Measurements from ENCODE around the gene AOAH.

Gene AOAH, protein sequence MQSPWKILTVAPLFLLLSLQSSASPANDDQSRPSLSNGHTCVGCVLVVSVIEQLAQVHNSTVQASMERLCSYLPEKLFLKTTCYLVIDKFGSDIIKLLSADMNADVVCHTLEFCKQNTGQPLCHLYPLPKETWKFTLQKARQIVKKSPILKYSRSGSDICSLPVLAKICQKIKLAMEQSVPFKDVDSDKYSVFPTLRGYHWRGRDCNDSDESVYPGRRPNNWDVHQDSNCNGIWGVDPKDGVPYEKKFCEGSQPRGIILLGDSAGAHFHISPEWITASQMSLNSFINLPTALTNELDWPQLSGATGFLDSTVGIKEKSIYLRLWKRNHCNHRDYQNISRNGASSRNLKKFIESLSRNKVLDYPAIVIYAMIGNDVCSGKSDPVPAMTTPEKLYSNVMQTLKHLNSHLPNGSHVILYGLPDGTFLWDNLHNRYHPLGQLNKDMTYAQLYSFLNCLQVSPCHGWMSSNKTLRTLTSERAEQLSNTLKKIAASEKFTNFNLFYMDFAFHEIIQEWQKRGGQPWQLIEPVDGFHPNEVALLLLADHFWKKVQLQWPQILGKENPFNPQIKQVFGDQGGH

DNA sequence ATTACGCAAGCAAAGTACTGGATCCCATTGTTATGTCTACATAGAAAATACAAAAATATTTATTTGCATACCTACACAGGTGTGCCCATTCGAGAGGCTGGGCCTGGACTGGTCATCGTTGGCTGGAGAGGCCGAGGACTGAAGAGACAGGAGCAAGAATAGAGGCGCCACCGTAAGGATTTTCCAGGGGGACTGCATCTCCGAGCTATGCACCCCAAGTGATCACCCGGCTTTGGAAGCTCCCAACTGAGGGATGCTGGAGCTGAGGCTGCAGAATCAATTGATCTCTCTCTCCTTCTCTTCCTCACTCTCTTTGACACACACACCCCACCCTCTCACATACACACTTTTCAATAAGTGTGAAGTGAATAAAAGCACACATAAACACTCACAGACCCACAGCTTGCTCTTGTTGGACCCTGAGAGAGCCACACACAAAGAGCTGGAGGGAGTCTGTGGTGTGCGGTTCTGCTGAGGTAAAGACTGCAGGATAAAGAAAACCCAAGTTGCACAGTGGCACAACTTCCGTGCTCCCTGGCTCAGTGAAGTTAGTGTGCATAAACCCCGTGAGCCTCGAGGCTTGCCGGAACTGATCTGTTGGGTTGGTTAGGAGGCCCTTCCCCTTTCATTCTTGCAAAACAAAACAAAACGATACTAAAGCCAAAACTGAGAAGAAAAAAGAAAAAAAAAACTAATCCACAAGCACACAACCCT lies at the start of gene AOAH:
Gene AOAH (minus strand): TSS at position 544 of the 714 bp plus-strand sequence. CDS start 346 bp downstream, at position 198.
- H3K4me3 ChIP-seq (ENCODE audit: low read depth, low read length): no peak within 1 kb of the TSS
- no peak for DNase-seq (ENCODE audit: low read depth)

DNA sequence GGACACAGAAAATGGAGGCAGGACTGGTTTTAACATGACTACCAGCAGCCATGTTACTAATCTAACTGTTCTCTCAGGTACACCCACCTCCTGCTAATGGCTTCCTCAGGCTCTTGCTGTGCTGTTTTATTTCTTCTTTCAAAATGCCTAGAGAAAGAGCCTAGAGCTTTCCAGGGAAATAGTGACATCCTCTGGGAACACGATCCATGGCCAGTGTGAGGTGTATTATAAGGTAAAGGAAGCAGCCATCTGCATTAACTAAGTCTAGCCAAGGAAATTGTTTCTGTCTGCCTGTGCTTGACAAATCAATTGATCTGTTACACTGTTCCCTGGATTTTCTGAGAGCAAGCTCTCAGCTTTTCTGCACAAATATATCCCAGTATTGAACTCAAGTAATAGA lies 42.2 kb upstream of the AOAH start:
- no peak for DNase-seq (ENCODE audit: low read depth)
- no peak overlapping the region for H3K4me3 ChIP-seq (ENCODE audit: low read depth, low read length)

DNA sequence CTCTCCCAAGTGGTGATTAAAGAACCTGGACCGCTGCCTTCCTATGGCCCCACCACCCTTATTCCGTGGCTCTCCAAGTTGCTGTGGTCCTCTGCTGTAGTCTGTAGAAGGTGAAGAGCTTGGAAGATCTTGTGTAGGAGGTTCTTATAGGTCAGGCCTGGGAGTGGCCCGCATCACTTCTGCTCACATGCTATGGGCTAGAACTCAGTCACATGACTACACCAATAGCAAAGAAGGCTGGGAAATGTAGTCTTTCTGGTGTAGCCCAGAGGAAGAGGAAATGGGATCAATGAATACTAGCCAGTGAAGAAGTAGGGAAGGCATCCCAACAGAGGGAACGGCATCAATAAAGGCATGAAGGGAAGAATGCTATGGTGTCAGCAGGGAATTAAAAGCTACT lies 41.3 kb upstream of the AOAH start:
- H3K4me3 ChIP-seq (ENCODE audit: low read depth, low read length): no peak overlapping the region
- no peak for DNase-seq (ENCODE audit: low read depth)

DNA sequence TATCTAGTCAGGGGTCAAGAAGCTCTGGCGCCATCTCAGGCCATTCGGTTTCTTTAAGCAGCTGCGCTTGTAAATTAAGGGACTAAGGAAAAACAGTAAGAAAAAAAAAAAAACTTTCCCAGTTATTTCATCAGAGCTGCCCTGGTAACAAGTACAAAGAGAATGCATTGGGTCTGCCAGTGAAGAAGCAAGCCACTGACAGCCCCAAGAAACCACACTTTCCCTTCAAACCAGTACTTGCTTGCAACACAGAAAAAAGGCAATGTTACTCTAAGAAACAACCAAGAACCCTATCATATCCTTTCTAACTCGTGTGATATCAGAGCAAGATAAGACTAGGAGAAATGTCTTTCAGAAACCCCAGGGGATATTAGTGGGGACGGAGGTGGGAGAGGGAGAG lies 40.6 kb upstream of the AOAH start:
- no peak for DNase-seq (ENCODE audit: low read depth)
- no peak overlapping the region for H3K4me3 ChIP-seq (ENCODE audit: low read depth, low read length)

DNA sequence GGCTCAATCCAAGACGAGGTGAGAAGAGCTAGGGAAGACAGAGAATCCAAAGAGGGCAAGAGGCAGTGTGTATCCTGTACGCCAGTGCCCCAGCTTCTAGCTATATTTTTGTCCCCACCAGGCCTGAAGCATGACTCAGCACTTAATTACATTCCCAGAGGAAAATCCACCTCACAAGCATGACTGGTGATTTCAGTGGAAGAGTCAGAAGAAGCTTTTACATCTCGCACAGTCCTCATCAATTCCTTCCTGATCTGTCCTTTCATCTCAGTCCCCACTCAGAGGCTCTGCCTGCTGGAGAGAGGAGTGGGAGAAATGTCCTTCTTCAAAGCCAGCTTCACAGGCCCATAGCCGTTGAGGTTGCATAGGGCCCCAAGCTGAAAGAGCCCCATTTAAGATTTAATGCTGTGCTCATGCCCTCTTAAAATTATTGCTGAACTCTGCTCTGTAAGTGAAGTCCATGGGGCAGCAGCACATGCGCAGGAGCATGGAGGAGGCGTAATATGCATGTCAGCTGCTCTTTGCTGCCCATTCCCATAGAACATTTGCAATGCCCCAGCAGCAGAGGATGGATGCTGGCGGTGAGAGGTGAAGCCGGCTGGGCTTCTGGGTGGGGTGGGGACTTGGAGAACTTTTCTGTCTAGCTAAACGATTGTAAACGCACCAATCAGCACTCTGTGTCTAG lies 39.0 kb upstream of the AOAH start:
- DNase-seq (ENCODE audit: low read depth): no peak
- no peak overlapping the region for H3K4me3 ChIP-seq (ENCODE audit: low read depth, low read length)

DNA sequence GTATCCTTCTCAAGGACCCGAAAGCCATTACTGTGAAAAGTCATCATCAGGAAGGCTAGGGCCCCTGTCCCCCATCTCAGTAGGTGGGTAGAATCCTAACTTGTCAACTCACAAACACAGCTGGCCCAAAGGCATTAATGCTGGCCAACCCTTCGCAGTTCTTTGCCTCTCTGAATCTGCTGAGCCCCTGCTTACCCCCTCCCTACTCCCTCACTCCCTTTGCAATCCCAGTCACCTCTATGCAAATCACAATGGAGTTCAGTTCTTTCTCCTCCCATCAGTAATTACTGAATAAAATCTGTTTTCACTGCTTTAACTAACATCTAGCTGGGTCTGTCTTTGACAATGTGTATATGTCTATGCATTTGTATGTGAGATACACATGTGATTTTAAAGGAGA lies 38.1 kb upstream of the AOAH start:
- no peak for DNase-seq (ENCODE audit: low read depth)
- no peak overlapping the region for H3K4me3 ChIP-seq (ENCODE audit: low read depth, low read length)

DNA sequence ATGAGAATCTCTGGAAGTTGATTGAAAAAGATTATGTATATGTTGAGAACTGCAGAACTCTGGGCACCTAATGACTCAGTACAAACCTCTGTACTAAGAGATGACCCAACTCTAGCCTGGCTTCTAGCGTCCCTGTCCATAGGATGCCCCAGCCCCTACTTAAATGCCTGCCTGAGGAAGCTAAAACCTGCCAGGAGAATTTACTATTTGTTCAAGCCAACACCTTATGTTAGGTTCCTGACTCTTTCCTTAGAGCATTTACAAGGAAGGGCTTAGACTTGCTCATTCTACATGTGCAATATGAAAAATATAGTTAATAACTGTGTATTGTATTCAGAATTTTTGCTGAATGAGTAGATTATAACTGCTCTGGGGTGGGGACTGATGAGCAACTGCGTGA lies 37.5 kb upstream of the AOAH start:
- no peak overlapping the region for H3K4me3 ChIP-seq (ENCODE audit: low read depth, low read length)
- no peak for DNase-seq (ENCODE audit: low read depth)

DNA sequence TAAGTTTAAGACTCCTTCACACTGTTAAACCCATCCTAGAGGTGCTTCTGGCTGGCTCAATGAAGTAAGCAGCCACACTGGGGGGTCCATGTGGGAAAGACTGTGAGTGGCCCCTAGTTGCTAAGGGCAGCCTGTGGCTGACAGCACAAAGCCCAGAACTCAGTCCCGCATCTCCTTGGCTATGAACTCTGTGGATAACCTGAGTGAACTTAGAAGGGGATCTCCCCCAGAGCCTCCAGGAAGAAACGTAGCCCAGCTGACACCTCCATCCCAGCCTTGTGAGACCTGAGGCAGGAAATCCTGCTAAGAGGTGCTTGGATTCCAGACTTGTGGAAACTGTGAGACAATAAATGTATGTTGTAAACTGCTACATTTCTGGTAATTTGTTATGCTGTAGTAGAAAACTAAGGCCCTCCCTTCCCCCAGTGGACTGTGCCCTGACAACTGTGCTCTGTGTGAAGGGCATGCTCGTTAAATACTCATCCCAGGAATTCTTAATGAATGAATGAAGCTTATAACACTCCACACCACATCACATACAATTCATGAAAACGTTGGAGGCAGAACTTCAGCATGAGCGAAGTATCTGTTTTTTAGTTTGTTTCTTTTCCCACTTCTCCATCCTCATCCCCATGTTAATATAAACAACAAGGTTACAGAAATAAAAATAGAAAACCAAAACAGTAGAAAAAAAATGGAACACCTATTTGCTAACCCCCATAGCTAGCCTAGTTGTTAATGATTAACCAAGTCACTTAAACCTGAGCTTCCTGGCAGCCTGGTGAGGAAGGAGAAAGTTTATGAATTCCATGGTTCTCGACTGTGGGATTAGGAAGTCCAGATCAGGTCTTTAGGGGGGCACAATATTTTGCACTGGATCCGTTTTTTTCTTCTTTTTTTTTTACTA lies 36.8 kb upstream of the AOAH start:
- H3K4me3 ChIP-seq (ENCODE audit: low read depth, low read length): no peak overlapping the region
- no peak for DNase-seq (ENCODE audit: low read depth)

DNA sequence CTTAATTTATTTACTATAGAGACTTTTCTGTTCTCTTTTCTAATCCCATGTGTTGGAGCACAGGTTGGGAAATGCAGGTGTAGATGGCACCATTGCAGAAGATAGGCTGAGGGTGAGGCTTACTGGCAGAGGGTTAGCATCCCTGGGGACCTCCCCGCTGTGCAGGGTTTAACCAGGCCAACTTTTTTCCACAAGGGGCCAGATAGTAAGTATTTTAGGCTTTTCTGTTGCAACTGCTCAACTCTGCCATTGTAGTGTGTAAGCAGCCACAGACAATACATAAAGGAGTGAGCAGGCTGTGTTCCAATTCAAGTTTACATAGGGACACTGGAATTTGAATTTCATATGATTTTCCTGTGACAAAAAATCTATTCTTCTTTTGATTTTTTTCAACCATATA lies 34.6 kb upstream of the AOAH start:
- no peak for DNase-seq (ENCODE audit: low read depth)
- no peak overlapping the region for H3K4me3 ChIP-seq (ENCODE audit: low read depth, low read length)

DNA sequence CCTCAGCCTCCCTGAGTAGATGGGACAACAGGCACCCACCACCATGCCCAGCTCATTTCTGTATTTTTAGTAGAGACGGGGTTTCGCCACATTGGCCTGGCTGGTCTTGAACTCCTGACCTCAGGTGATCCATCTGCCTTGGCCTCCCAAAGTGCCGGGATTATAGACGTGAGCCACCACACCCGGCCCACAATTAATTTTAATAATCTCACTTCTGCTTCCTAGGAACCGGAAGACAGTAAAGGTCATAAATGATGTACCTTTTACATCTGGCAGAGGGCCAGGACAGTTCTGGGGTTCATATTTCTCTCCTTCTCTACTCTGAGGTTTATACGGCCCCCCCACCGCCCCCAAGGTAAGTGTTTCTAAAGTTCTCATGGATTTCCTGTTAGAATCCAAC lies 31.2 kb upstream of the AOAH start:
- H3K4me3 ChIP-seq (ENCODE audit: low read depth, low read length): no peak overlapping the region
- DNase-seq (ENCODE audit: low read depth): no peak

DNA sequence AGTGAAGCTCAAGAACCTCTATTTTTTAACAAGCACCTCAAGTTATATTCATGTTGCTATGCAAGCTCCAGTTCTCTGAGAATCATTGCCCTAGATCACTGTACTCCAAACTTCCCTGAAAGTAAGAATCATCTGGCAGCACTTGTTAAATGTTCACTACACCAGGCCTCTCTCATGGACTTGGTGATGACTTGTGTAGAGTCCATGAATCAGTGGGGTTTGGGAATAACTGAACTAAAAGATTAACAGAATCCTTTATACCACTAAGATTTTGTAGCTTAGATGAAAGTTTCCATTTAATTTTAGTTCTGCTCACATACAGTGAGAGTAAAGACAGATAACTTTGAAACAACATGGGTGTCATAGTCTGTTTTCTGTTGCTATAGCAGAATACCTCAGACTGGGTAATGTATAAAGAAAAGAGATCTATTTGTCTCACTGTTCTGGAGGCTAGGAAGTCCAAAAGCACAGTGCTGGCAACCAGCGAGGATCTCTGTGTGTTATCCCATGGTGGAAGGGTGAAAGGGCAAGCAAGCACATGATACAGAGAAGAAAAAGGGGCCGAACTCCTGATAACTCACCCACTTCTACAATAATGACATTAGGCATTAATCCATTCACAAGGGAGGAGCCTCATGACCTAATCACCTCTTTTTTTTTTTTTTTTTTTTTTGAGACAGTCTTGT lies 27.9 kb upstream of the AOAH start:
- DNase-seq (ENCODE audit: low read depth): no peak
- no peak overlapping the region for H3K4me3 ChIP-seq (ENCODE audit: low read depth, low read length)

DNA sequence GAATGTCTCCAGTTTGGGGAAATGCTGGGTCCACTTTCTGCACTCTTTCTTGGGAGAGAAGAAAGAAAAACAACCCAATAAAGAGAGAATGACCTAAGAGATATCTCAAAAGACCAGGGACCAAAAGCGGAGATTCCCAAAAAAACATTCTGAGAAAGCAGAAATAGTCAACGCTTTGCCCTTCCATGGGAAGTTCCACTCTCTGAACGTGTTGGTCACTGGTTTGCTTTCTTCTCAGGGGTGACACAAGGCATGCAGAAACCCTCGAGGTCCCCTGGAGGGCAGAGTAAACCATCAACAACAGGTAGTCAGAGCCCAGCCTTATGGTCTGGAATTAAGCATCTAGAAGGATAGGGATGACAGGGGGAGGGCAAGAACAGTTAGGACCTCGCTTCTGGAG lies 26.2 kb upstream of the AOAH start:
- DNase-seq (ENCODE audit: low read depth): no peak

DNA sequence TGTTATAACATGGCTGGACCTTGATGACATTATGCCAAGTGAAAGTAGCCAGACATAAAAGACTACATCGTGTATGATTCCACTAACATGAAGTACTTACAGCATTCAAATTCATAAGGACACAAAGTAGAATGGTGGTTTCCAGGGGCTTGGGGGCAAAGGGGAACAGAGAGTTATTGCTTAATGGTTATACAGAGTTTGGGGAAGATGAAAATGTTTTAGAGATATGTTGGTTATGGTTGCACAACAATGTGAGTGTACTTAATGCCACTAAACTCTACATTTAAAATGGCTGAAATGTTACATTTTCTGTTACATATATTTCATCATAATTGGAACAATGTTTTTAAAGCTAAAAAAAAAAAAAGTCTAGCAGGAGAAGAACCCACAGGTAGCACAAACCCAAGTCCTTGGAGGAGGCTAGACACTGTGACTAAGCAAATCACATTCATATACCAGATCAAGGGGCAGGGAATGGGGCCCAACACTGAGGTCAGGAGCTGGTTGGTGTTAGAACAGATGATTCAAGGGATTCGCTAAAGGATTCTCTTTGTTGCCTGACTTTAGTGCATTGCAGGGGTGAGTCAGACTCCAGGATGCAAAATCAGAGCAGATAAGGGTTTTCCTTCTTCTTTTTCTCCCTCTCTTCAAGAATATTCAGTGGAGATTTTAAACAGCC lies 25.1 kb upstream of the AOAH start:
- H3K4me3 ChIP-seq (ENCODE audit: low read depth, low read length): no peak overlapping the region
- DNase-seq (ENCODE audit: low read depth): peak; percentile 41

More for the DNA sequence above, 26.2 kb upstream of the AOAH start:
- no peak overlapping the region for H3K4me3 ChIP-seq (ENCODE audit: low read depth, low read length)

DNA sequence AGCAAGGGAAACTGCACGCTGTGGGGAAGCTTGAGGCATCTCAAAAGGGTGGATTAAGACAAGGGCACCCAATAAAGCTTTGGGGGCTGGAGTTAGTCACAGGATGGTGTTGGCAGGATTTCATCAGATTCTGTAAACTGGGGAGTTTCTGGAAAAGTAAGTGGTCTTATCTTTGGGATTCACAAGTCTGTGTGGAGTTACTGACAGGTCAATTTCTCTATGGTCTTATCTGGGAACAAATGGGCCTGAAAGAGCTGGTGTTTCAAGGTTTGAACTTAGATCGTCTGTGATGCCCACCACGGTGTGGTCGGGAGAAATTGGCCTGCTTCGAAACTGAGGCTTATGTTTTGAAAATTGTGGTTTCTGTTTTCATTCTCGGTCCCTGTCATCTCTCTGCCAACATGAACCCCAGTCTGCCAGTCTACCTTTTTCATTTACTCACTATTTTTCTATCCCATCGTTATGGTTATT lies 23.8 kb upstream of the AOAH start:
- H3K4me3 ChIP-seq (ENCODE audit: low read depth, low read length): no peak overlapping the region
- no peak for DNase-seq (ENCODE audit: low read depth)

DNA sequence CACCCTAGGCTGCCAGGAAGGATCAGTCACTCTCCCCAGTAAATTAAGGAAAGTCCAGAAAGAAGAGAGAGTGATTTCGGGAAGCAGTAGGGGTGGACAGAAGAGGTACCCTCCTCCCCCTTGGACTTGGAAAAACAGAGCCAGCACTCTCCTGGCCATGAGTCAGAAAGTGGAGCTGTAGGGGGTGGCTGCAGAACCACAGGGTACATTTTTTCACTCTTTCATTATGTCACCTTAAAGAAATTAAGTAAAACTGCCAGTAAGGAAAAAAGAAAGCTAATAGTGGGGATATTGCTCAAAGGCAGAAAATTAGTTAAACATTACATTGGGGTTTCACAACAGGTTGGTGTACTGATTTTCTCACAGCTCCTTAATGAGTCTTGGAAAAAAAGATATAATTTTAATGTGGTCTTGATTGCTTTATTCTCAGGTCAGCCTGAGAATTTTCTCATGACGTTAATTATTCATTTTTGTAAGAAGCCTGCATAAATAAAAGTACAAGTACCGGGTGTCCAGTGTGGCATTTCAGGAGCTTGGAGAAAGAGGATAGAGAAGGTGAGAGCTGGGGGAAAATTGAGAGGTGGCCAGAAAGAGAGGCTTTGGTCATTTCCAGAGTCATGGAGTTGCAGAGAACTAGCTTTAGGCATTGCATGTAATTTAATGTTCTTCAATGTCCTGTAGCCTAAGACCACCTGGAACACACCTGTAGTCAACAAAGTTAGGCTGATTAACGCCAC lies 23.2 kb upstream of the AOAH start:
- no peak overlapping the region for H3K4me3 ChIP-seq (ENCODE audit: low read depth, low read length)
- DNase-seq (ENCODE audit: low read depth): peak; percentile 15

DNA sequence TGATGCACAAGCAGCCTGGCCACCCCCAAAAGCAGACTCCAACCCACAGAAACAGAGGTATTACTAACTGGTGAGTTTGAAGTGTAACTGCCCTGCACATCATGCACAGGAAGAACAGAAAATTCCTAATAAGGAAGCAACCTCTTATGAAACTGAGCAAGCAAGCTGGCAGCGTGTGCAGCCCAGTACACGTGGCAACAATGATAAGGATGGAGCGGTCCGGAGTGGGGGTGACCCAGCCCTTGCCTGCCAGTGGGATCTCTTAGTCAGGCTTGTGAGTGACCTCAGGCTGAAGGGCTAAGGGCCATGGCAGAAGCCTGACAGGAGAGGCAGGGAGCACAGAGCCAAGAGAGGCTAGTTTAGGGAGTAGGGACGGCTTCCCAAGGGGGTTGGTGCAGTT lies 22.1 kb upstream of the AOAH start:
- no peak for DNase-seq (ENCODE audit: low read depth)

More for the DNA sequence above, 22.1 kb upstream of the AOAH start:
- H3K4me3 ChIP-seq (ENCODE audit: low read depth, low read length): no peak overlapping the region
